ENCODE measurements around the gene WBP2.

DNA sequence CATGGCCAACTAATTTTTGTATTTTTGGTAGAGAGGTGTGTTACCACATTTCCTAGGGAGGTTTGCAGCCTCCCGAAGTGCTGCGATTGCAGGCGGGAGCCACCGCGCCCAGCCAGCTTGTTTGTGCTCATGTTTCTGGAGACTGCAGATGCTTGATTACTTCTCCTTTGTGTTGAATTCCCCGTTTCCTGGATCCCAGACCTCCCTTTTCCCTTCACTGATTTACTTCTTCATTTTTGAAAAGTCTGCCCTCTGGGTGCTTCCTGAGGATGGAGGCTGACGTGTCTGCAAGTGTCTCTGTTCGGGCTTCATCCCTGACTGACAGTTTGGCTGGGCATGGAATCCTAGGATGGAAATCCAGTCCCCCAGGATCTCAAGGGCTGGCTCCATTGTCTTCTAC lies 30.3 kb upstream of the WBP2 start:
- TF ChIP-seq, protein P1, sequence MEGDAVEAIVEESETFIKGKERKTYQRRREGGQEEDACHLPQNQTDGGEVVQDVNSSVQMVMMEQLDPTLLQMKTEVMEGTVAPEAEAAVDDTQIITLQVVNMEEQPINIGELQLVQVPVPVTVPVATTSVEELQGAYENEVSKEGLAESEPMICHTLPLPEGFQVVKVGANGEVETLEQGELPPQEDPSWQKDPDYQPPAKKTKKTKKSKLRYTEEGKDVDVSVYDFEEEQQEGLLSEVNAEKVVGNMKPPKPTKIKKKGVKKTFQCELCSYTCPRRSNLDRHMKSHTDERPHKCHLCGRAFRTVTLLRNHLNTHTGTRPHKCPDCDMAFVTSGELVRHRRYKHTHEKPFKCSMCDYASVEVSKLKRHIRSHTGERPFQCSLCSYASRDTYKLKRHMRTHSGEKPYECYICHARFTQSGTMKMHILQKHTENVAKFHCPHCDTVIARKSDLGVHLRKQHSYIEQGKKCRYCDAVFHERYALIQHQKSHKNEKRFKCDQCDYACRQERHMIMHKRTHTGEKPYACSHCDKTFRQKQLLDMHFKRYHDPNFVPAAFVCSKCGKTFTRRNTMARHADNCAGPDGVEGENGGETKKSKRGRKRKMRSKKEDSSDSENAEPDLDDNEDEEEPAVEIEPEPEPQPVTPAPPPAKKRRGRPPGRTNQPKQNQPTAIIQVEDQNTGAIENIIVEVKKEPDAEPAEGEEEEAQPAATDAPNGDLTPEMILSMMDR (IDR thresholded peaks at IDR 0.05; ENCODE audit: borderline replicate concordance, extremely low read depth, low read length, poor library complexity, severe bottlenecking): no peak
- TF ChIP-seq EZH2 (IDR thresholded peaks at IDR 0.05; ENCODE audit: borderline replicate concordance, low read depth, low read length, severe bottlenecking): no peak
